Inferior parietal cortex (tissue), 1 donor: ENCODE results near the gene DENND5B.
A peak's percentile ranks its signal among the peaks of the same experiment; 100 is the strongest.

Experiments used
- DNase-seq: peaks from one replicate; pipeline ENCODE4 v3.0.0-alpha.2; 2016; ENCODE audit errors: extremely low spot score

The DENND5B gene

DNA sequence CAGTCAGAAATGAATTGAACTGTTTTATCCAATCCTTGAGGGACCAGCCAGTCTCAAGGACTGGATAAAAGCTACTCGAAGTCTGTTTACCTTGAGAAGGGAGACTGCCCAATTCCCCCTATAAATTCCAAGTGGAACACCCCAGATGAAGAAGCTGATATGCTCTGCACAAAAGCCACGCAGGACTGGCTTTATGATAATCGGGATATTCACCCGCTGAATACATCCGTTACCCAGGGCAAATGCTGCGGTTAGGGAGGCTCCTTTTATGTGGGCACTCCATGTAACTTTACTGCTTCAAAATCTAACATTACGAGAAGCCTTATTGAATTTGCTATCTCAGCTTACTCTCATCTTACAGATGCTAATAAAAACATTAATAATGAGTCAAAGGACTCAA is 119.1 kb downstream of the DENND5B start:
- no peak for DNase-seq

DNA sequence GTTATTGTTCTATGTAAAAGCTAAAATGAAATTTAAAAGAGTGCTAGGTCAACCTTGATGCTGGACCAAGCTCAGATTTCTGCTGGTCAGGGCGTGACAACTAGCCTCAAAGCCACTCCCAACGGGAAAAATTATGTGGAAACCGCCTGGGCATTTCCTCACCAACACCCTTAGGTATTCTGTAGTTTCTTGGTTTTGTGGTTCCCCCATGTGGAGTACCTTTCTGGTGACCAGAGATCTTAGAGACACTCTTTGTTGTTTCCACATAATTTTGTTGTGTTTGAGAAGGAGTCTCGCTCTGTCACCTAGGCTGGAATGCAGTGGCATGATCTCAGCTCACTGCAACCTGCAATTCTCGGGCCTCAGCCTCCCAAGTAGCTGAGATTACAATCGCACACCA is 119.9 kb downstream of the DENND5B start:
- DNase-seq = no peak

DNA sequence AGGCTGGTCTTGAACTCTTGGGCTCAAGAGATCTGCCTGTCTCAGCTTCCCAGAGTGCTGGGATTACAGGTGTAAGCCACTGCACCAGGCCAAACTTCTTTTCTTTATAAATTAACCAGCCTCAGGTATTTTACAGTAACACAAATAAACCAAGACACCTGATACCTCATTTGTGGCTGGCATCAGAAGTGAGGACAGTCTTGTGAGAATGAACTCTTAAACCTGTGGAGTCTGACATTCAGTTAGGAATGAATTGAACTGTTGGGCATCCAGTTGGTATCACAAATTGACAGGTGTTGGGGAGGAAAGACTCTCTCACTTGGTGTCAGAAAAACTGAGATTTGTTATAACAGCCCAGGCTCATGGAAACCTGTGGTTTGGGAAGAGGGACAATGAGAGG is 120.5 kb downstream of the DENND5B start:
- DNase-seq = no peak

DNA sequence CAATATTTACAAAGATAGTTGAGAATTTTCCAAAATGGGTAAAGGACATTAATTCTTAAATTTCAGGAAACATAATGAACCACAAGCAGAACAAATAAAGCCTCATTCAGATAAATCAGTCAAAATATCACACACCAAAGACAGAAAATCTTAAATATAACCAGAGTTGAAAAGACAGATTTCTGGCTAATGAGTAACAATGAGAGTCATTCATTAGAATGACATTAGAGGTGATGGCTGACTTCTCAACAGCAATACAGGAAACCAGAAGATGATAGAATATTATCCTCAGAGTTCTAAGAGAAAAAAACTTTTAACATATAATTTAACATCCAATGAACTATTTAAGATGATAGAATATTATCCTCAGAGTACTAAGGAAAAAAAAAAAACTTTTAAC is 124.2 kb downstream of the DENND5B start:
- no peak for DNase-seq

DNA sequence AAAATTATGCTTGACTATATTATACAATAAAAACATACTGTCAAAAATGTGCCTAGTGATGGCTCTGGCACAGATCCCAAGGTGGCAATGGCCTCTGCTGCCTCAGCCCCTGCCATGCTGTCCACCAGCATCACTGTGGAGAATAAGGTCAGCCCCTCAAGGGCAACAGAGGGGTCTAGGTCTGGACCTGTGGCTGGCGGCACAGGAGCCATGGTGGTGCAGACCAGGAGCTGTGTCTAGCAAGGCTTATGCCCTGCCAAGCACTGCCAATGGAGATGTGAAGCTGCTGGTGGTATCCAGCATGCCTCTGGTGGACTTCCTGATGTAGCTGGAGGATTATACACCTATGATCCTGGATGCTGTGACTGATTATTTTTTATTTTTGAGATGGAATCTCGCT is 125.9 kb downstream of the DENND5B start:
- no peak for DNase-seq

DNA sequence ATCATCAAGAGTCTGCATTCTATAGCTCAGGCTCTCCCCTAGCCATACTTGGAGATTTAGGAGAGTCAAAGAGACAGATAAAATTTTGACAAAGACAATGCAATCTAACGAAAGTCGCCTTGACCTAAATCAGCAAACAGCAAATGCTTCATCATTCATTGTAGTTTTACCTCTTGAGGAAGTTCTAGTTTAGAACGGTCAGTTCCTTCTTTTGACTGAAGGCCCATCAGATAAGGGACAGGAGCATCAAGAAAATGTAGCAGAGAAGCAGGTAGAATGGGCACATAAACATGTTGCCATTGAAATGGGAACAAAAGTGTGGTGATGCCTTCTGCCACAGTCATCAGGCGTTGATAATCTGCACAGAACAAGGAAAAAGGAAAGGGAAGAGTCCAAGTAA is 130.9 kb downstream of the DENND5B start:
- DNase-seq = no peak

DNA sequence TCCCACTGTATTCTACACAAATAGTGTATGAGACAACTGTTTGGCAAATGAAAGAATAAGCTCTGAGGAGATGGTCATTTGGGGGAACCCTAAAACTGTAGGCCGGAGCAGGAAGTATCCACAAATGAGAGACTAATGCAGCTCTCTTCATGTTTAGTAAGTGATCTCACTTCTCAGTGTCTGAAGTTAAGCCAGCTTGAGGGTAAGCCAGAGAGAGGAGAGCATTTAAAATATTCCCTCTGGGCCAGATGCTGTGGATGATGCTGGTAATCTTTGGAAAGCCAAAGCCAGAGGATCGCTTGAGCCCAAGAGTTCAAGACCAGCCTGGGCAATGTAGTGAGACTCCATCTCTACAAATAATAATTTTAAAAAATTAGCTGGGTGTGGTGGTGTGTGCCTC is 134.4 kb downstream of the DENND5B start:
- DNase-seq = no peak

DNA sequence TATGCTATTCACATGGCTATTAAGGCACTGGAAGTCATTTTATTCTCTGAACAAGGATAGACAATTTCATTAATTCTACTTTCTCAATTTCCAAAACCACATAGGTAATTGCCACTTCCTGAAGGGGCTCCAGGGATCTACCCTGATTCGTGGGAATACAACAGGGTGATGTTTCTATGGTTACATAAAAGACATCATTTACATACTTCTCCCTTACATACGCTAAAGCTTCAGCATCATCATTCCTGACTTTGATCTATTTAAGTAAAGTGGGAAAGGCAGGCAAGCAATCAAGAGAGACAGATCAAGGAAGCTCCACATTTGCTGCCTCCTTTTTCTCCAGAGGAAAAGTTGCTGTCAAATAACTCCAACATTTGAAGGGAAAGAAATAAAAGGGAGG is 146.2 kb downstream of the DENND5B start:
- no peak for DNase-seq

DNA sequence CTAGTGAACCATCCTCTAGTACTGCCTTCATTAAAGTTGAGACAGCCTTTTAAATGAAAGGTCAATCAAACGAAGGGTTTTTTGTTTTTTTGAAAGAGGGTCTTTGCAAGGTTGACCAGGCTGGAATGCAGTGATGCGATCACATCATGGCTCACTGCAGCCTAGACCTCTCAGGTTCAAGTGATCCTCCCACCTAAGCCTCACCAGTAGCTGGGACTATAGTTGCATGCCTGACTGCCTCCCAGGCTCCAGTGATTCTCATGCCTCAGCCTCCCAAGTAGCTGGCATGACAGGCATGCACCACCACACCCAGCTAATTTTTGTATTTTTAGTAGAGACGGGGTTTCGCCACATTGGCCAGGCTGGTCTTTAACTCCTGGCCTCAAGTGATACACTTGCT is 150.3 kb downstream of the DENND5B start:
- DNase-seq = no peak

DNA sequence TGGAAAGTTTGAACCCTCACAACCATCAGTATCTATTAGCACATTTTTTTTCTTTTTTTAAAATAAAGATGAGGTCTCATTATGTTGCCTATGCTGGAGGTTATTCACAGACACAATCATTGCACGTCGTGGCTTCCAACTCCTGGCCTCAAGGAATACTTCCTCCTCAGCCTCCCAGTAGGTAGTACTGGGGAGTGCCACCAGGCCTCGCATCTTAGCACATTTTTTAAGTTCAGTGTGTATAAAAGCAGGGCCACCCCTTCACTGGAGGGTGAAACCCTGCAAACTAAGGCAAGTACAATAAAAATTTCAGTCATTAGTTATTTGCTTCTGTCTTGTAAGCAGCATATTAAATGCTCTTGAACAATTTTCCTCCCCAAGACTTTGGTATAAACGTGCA is 150.8 kb downstream of the DENND5B start:
- no peak for DNase-seq

DNA sequence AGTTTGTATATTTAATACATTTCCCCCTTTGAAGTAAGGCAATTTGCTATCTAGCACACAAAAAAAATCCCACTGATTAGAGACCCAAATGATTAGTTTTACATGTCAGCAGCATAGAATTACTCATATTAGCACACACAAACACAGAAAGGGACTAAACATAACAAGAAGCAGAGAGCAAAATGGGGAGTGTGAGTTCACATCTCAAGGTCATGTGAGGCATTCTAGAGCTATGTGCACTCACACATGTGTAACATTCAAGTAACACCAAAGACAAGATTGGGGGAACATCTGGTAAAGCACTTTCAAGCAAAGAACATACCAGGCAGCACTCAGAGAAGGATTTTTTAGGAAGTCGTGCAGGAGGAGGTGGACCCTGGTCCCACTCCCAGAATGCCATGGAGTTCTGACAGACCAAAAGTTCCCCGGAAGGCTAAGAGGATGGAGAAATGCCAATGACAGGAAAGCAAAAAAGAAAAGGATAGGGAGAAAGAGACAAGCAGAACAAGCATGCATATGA is 159.2 kb downstream of the DENND5B start:
- no peak for DNase-seq

DNA sequence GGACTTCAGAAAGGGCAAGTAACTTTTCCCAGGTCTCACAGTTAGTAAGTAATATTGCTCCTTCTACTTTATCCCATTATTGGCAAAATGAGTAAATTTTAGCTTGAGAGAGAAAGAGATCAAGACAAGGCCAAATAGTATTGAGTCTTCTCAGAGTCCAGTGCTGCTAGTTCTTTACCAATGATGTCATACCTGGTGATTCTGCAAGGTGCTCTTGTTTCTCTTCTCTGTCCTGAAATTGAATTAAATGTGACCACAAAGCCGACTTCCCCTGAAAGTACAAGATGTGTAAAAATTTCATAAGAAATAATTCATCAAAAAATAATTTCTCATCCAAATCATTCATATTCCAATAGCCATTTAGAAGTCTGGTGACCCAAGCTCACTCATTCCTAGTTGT is 167.5 kb downstream of the DENND5B start:
- no peak for DNase-seq

DNA sequence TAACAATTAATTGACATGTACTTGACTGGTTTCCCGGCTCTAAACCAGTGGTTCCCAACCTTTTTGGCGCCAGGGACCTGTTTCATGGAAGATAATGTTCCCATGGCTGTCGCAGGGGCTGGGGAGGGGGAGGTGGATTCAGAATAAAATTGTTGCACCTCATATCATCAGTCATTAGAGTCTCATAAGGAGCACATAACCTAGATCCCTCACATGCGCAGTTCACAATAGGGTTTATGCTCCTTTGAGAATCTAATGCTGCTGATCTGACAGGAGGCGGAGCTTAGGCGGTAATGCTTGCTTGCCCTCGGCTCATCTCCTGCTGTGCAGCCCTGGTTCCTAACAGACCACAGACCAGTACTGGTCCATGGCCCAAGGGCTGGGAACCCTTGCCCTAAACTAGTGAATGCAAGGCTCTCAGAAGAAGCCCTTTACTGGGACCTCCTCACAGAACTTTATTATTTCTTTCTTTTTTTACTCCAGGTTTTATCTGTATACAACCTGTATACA is 178.6 kb downstream of the DENND5B start:
- DNase-seq = no peak

DNA sequence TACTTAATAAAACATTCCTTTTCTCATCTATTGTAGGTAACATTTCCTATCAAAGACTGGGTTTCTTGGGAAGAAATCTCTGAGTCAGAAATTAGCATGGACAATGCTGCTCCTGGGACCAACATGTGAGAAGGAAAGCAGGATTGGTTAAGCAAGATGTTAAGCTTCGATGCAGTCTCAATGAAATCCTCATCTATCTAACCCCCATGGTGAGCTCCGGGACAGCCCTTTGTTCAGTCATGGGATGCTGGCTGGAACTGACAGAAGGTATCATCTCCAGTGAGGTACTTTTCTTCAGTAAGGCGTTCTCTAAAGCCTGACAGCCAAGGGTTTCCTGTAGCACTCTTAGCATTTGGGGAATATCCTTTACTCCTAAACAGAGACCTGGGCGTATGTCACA is 182.2 kb downstream of the DENND5B start:
- DNase-seq = no peak

DNA sequence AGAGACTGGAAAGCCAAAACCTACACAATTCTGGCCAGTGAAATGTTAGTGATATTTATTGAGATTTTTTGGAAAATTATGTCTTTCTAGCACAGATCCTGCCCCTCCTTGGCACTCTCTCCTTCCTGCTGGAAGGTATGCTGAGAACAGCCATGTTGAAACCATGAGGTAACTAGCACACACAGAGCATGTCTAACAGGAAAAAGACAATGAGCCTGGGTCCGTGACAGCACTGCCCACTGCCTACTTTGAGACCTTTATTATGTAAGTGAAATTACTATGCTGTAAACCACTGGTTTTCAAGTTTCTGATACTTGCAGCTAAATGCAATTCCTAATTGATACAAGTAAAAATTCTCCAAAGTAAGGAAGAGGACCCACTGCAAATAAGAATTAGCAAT is 183.4 kb downstream of the DENND5B start:
- DNase-seq = no peak

DNA sequence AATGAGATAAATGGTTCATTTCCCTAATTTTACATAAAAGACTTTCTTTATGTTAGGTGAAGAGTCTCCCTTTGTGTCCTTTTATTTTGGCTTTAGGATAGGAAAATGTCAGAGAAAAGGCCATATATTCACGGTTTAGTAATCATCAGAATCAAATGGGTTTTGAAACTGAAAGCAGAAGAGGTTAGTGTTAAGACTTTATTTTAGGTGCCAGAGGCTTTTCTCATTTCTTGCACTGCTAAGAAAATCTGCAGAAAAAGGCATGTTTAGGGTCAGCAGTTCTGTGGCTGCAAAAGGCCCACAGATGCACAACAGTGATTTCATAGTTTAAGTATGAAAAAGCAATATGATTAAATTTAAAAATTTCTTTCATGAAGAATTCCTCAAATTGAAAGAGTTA is 184.6 kb downstream of the DENND5B start:
- DNase-seq = no peak

DNA sequence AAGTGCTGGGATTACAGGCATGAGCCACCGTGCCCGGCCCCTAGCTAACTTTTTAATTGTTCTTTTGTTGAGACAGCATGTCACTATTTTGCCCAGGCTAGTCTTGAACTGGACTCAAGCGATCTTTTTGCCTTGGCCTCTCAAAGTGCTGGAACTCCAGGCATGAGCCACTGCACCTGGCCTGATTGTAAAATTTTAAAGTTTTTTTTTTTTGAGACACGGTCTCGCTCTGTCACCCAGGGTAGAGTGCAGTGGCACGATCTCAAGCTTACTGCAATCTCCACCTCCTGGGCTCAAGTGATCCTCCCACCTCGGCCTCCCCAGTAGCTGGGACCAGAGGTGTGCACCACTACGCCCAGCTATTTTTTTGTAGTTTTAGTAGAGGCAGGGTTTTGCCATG is 185.9 kb downstream of the DENND5B start:
- DNase-seq = no peak

DNA sequence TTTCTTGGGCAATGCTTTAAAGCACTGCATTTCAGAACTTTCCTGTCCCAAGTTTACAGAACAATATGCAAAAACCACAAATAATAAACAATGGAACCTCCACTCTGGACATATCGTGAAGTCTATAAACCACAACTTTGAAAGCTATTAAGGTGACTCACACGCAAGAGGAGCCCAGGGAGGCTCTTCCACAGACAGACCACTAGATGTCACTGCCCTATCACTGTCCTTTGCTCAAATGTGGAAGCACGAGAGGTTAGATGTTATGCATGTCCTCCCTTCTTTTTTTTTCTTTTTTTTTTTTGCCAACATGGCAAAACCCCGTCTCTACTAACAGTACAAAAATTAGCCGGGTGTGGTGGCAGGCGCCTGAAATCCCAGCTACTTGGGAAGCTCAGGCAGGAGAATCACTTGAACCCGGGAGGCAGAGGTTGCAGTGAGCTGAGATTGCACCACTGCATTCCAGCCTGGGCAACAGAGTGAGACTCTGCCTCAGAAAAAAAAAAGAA is 187.8 kb downstream of the DENND5B start:
- peak; percentile 87 for DNase-seq

DNA sequence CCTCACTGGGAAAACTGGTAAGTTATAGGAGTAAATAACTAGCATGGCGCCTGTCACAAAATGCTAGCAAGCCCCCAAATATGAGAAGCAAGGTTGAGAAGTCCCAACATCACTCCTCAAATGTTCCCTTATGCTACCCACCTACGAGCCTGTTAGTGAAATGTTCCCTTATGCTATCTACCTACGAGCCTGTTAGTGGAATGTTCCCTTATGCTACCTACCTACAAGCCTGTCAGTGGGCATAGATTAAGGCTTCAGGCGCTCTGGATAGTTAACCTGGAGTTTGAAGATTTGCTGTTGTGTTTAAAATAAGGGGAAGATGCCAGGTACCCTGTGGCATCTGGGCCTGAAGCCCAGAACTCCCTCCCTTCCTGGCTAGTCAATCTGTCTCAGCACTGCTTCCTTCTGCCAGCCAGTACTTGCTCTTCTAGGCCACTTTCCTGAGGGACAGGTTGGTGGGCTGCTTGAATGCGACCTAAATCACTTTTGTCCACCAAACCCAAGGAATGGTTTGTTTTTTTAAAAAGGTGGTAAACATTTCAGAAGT is 197.9 kb downstream of the DENND5B start:
- no peak for DNase-seq

DNA sequence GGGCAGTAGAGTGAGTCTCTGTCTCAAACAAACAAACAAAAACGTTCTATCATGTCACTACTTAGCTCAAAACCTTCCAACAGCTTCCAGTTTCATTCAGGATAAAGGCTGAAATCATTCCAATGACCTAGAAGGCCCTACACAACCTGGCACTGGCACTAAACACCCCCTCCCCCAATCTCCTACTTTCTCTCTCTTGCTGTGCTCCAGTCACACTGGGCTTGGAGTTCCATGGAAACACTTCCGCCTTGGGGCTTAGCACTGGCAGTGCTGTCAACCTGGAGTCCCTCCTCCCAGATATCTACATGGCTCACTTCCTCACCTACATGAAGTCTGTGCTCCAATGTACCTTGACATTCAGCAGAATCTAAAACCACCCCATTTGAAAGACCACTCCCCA is 199.9 kb downstream of the DENND5B start:
- DNase-seq = no peak

DNA sequence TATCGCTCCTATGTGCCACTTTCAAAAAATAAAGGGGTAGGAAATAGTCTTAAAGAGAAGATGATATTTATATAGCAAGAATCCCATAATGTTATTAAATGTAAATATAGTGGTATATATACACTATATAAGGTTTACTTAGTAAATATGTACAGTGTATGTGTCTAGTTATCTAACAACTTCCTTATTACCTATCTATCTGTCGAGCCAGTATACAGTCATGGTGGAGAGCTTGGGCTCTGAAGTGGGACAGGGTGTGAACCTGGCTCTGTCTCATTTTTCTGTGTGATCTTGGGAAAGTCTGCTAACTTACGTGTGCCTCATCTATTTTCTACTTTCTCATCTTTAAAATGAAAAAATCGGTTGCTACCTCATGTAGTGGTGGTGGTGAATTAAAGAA is 202.2 kb downstream of the DENND5B start:
- no peak for DNase-seq

DNA sequence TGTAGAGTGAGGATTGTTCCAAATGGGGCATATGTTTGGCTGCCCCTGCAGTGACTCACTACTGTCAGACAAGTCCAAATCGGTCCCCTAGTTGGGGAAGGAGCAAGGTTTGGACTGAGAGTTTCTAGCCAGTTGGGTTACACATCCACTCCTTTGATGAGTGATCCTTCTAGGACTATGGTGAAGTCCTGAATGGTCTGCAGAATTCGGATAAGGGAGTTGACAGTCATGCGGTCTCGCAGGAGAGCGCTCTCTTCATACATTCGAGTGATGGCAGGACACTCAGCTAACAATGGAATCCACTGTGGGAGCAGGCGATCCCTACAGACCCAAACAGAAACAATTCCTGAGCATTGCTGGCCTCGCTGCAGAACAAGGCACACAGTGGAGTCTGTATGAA is 203.5 kb downstream of the DENND5B start:
- DNase-seq = no peak

DNA sequence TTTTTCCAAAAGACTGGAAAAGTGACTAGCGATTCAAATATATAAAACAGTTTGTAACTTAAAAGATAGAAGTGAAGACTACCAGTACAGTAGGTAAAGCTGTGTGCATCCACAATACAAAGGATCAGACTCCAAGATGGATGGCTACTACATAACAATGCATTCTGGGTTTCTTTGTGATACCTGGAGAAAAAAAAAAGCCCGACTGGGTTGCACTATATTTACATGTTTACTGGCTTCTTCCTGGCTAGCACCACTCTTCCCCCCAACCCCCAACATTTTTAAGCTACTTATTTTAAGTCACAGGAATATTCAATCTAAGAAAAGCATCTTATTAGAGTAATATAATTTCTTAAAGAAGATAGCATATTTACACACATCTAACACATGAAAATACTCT is 203.9 kb downstream of the DENND5B start:
- no peak for DNase-seq

DNA sequence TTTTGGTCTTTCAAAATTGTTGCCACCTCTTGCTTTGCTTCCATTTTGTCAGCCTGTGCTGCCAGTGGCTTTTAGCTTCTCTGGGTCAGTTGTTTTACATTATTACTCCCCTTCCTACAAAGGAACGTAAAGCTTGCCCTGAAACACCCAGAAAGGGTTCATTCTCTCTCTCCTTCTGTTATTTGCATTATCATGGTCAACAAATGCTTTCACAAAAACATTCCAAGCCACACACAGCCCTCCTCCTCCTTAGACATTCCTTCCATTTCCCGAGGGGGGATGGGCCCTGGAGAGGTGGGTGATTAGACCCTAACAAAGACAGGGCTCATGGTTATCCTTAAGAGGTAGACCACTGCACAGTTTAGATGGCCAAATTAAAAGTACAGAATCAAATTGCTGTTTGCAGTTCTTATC is 204.6 kb downstream of the DENND5B start:
- DNase-seq = no peak
